GM19025 (cell line): ENCODE results near the gene IQCM.

Experiments used
- ATAC-seq: cut with Tn5 transposase; IDR thresholded peaks from one replicate; pipeline ENCODE4 v1.9.1; 2021; ENCODE audit warnings: mild to moderate bottlenecking, low read depth, moderate library complexity; ENCODE audit not compliant: unreplicated experiment

The IQCM gene, protein sequence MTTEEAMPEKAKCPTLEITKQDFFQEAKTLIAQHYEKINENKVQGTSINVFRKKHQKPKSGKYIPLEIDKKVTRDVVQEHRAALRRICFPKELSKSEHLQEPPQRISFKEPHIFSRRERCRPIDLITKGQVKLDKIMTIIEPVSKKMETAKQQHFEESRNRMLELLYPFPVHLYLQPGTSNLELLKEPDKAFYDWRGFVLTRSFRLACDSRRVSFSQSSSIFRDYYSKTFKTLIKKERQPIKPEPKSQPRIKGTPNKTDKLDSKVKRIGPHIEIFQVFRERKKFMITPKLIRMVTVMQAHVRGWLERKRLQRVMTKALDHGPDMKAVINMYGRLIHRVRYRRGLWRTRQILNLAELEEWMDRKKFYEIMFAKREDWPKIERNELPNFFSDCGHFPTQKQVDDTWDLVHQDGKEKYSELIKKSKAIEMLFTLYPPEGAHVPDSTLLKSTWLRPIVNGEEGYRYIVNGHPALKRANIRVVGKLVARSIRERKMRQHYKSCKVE

DNA sequence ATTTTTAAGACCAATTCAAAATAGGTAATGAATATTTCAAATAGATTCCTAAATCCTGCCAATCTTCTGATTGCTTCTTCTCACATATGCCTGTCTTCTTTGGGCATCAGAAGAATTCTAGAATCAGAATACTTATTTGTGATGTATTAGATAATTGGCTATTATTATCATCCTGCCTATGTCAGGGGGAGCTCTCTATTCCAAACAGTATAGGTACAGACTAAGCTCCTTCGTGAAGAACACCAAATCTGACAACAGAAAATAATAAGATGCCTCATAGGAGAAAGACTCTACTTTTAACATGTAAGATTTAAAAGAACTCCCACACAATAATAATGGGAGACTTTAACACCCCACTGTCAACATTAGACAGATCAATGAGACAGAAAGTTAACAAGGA lies at the start of gene IQCM:
Gene IQCM, minus strand, starts transcription at position 101 of the 400 bp plus-strand sequence. CDS start 73,152 bp downstream, outside the sequence.
- no peak for ATAC-seq

DNA sequence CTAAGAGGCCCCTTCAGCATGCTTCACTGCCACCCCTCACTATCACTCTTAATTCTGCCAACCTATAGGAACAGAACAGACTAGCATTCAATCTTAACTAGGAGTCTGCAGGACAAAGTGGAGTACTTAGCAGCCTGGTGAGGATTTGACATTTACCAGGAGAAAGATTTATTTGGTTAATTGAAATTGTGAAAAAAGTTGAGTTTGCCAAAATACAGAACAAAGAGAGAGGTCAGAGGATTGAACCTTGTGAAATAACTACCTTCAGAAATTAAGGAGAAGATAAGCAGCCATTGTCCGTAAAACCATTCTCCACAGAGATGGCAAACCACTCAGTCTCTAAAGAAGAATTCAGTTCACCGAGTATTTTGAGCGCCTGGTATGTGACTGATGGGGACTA lies 41.8 kb upstream of the IQCM start:
- ATAC-seq: no peak

DNA sequence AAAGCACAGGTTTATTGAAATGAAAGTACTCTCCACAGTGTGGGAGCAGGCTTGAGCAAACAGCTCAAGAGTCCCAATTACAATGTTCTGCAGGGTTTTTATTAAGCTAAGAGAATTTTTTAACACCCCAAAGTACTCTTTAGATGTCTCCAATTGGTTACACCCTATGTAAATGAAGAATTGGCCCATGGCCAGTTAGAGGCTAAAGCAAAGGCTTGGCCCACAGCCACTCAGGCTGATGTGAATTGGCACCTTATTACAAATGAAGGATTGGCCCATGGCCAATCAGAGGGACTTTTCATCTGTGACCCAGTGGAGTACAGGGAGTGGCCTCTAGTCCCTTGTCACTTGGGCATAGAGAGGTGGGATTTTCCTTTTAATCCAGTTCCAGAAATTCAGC lies 30.1 kb upstream of the IQCM start:
- no peak for ATAC-seq

DNA sequence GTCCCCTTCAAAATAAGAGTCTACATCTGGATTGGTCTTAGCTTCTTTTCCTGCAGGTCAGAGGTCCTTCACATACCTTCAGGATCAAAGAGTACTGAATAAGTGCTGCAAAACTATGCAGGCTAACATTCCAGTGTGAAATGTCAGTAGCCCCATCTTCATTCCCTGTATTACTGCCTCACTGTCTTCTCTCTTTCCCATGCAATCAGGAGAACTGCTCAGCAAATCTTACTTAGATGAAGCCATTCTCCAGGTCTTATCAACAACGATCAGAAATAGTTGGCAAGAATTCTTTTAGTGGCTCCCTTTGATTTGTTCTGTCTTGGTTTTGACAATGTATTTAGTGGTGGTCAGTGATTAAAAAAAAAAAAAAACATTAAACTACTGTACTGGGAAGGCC lies 26.0 kb upstream of the IQCM start:
- ATAC-seq: no peak

DNA sequence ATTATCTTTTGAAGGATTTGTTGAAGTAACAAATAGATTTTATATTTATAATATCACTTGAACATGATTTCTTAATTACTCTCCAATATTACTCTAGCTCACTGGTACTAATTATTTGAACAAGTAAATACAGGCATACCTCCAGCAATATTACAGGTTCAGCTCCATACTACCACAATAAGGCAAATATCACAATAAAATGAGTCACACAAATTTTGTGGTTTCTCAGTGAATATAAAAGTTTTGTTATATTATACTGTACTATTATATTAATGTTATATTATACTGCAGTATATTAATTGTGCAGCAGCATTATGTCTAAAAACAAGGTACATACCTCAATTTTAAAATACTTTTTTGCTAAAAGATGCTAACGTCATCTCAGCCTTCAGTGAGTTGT lies 22.4 kb upstream of the IQCM start:
- ATAC-seq: no peak

DNA sequence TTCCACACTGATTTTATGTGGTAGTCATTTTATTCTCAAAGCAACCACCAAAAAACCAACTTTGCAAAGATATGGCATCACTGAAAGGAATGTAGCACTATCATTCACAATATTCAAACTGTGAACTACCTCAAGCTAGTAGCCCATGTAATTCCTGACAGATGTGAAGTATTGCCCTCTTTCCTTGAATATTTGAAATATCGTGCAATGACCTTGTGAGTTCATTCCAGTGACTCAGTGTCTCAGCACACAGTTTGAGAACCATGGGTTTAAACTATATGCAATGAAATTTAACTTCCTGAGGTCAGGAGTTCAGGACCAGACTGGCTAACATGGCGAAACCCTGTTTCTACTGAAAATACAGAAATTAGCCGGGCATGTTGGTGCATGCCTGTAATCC lies 20.9 kb upstream of the IQCM start:
- ATAC-seq: no peak

DNA sequence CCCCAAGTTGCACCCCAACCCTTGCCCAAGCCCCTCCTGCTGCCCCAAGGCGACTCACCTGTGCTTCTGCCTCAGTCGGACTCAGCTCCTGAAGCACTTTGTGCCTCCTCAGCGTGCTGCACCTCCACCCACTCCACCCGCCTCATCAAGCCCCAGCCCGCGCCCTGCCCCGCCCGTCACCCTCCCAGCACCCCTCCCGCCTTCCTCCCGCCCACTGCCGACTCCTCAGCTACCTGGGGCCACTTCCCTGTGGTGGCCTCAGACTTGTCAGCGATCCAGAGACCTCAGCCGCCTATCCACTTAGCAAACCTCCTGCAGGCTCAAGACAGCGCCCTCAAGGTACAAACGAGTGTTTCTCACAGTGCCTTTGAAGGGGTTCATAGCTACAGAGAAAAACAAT lies 19.6 kb upstream of the IQCM start:
- ATAC-seq: no peak

DNA sequence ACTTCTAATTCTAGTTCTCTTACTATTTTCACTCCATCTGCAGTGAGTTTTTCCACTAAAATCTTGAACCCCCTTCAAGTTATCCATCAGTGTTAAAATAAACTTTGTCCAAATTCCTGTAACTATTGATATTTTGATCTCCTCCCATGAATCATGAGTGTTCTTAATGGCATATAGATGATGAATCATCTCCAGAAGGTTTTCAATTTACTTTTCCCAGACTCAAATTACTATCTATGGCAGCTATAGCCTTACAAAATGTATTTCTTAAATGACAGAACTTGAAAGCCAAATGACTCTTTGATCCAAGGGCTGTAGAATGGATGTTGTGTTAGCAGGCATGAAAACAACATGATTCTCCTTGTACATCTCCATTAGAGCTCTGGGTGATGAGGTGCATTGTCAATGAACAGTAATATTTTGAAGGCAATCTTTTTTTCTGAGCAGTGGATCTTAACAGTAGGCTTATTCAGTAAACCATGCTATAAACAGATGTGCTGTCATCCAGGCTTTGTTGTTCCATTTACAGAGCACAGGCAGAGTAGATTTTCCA lies 16.1 kb upstream of the IQCM start:
- no peak for ATAC-seq

DNA sequence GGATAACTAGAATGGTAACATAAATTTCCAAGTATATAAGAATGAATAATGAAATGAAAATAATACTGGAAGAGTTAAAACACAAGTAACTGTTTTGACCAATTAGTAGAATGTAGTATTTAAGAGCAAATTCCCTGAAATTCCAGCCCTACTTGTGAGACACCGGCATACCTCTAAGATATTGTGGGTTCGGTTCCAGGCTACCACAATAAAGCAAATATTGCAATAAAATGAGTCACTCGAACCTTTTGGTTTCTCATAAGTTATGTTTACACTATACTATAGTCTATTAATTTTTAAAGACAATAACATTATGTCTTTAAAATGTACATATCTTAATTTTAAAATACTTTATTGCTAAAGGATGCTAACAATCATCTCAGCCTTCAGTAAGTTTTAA lies 15.2 kb upstream of the IQCM start:
- no peak for ATAC-seq

DNA sequence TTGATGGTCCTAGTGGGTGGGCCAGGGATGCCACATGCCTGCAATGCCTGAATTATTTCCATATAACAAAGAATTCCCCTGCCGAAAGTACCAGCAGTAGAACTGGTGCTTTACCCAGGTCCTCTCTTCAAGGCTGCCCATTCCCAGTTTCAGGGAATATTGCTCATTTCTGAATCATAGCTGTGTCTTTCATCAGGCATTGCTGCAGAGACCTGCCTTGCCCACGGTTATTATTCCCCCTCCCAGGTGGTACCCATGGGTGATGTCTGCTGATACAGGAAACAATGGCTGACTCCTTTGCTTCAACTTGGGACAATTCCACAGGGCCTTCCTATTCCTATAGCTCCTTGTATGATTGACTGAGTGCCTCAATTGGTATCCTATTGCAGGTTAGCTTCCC lies 9.7 kb upstream of the IQCM start:
- no peak for ATAC-seq

DNA sequence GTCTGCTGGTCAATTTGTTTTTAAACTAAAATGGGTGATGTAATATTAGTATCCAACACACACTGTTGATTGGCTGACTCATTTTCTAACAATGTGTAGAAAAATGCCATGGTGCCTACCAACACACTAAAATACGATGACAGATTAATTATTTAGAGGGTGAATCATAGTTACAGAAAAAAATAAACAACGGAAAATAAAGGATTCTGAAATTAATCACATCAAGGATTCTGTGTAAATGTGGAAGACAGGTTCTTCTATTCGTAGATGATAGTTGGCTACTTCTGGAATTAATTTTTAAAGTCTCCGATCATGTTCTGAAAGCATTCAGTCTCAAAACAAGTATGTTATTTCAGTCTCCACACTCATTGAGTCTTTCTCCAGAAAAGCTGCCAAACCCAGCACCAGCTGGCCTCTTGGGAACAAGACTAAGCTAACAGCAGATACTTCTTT lies 8.2 kb upstream of the IQCM start:
- no peak for ATAC-seq

DNA sequence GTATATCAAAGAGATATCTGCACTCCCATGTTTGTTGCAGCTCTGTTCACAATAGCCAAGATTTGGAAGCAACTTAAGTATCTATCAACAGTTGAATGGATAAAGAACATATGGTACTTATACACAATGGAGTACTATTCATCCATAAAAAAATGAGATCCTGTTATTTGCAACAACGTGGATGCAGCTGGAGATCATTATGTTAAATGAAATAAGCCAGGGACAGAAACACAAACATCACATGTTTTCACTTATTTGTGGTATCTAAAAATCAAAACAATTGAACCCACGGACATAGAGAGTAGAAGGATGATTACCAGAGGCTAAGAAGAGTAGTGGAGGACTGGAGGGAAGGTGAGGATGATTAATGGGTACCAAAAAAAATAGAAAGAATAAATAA lies 14.2 kb downstream of the IQCM start:
- no peak for ATAC-seq

DNA sequence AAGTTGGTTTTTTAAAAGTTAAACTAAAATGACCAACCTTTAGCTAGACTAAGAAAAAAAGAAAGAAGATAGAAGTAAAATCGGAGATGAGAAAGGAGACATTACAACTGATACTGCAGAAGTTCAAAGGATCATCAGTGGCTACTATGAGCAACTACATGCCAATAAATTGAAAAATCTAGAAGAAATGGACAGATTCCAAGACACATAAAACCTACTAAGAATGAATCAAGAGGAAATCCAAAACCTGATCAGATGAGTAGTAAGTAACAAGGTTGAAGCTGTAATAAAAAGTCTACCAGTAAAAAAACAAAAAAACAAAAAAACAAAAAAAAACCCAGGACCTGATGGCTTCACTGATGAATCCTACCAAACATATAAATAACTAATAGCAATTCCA lies 16.1 kb downstream of the IQCM start:
- no peak for ATAC-seq

DNA sequence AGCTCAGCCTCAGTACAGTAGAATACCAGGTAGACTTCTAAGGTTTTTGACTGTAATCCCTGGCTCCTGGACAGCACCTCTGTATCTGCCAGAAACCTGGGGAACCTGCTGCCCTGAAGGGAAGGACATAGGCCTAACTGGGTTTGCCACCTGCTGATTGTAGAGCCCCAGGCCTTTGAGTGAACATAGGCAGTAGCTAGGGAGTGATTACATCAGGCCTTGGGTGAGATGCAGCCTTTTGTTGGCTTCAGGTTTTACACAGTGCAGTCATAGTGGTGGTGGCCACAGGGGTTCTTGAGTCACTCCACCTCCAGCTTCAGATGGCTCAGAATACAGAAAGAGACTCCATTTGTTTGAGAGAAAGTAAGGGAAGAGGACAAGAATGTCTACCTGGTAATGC lies 19.3 kb downstream of the IQCM start:
- no peak for ATAC-seq

DNA sequence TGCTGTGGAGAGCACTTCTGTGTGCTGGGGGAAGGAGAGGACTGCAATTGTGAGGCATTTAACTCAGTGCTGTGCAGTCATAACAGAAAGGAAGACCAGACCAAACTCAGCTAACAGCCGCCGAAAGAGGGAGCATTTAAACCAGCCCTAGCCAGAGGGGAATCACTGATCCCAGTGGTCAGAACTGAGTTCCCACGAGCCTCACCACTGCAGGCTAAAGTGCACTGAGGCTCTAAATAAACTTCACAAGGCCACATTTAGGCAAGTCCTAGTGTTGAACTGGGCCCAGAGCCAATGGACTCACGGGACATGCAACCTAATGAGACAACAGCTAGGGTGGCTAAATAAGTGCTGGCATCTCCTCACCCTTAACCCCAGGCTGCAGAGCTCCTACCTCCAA lies 20.4 kb downstream of the IQCM start:
- no peak for ATAC-seq

DNA sequence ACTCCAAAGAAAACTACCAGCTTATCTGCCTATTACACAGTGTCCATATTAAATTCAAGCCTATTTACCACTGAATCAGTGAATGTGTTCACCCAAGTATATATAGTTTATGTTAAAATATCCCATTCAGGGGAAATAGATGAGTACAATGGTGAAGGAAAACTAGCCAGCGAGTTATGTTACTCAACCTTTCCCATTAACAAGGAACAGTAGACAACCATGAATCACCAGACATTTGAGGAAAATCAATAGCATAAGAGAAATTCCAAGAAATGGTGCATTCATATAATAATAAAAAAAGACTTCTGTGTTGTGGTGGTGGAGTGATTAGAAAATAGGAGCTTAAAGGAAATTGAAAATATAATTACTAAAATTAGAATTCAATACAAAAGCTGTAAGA lies 21.3 kb downstream of the IQCM start:
- ATAC-seq: no peak

DNA sequence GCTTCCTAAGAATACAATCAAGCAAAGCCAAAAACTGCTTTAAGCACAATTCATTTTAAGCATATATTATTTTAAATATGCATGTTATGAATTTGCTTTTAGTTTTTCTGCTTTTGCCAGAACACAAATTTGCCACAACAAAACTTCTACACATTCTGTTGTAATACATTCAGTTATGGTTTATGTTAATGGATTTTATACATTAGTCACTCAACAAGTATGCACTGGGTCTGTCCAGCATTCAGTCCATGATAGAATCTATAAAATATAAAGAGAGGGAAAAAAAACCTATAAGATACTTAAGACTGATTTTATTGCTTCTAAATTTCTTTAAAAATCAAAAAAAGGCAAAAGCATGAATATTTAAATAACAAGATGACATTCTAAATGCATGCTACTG lies 22.2 kb downstream of the IQCM start:
- no peak for ATAC-seq

DNA sequence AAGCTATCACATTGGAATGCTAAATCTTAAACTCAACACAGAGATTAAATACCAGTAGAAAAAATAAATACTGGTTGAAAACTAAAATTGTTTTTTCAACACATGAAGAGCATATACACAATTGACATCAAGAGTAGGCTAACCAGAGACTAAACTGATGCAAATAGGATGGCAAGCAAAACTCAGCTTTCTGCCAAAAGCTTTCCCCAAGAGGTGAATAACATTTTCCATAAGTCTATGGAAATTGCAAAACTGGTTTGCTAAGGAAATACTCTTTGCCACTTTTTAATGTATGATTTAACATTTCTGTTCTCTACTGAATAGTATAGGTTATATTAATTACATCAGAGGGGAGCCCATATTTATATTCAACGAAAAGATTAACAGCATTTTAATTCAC lies 23.8 kb downstream of the IQCM start:
- no peak for ATAC-seq

DNA sequence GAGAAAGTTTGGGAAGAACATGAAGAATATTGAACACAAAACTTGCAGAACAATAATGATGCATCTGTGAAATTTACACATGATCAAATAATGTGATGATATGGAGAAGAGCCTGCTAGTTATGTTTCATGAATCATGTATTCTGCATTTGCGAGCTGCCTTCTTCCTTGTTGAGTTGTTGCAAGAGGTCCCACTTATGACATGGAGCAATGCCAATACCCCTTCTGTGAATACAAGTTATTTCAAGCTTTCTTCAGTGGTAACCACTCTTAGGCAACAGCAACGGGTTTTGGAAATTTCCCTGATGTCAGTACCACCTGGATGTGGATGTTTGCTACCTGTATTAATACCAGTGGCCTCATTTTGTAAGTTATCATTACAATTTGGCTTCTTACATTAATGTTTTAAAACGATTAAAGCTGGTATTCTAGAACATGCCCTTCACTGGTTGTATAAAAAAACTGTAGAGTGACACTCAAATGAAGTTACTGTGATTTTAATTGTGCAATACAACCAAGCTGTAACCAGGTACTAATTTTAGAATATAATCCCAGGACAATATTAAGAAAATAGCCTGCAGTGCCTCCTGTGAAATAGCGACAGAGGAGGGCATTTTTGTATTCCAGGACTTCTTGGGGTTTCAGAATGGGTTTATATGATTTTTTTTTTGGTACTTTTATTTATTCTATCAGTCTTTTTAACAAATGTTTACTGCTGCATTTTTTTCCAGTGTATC lies 25.3 kb downstream of the IQCM start:
- ATAC-seq: no peak

DNA sequence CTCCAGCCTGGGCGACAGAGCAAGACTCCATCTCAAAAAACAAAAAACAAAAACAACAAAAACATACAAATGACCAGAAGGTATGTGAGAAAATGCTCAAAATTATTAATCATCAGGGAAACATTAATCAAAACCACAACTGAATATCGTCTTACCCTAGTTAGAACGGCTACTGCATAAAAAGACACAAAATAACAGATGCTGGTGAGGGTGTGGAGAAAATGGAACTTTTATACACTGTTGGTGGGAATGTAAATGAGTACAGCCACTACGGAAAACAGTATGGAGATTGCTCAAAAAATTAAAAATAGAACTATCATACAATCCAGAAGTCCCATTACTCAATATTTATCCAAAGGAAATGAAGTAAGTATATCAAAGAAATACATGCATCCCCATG lies 27.3 kb downstream of the IQCM start:
- ATAC-seq: no peak

DNA sequence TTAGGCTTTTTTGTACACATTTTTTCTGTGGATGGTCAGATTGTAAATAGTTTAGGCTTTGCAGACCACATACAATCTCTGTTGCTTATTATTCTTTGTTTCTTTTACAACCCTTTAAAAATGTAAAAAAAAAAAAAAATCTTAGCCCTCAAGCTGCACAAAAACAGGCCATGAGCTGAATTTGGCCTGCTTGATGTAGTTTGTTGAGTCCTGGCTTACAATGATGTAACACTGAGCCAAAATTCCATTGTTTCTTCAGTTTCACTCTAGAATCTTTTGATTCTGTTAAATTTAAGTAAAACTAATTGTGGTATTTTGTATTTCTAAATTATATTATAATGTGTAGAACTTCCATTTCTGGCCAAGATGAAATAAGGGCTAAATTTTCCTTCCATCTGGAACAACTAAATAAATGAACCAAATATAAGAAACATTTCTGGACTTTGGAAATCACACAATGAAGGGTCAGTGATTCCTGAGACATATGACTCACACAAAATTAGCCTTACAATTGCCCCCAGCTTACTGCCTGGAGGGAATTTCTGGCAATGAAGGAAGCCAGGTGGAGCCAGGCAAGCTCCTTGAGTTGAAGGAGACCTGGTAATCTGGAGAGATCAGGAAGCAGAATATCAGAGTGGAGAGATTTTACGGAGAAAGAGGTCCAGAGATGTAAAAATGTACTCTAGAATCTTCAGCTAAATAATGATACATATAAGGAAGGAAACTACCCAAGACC lies 29.8 kb downstream of the IQCM start:
- ATAC-seq: no peak
